Hepatic stellate cell (primary cell): ENCODE results near the gene OSBPL6.
"Not testable (repeated sequence)": the region's sequence is repeated elsewhere in the genome, so short reads cannot be mapped to it uniquely, and the experiment has no call there.

Experiments used
- DNase-seq: peaks from one replicate; pipeline ENCODE4 v3.0.0; 2011; ENCODE audit warnings: low spot score

The OSBPL6 gene

DNA sequence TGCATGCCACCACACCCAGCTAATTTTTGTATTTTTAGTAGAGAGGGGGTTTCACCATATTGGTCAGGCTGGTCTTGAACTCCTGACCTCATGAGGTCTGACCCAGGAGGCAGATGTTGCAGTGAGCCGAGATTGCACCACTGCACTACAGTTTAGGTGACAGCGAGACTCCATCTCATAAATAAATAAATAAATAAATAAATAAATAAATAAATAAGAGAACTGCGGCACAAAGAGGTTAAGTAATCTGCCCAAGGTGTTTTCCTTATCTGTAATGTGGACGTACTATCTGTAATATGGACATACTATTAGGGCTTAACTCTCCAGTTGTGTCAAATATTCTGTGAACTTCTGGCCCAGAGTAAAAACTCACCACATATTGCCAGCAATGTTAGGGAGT, 4.1 kb downstream of the OSBPL6 start:
- not testable (repeated sequence) for DNase-seq

DNA sequence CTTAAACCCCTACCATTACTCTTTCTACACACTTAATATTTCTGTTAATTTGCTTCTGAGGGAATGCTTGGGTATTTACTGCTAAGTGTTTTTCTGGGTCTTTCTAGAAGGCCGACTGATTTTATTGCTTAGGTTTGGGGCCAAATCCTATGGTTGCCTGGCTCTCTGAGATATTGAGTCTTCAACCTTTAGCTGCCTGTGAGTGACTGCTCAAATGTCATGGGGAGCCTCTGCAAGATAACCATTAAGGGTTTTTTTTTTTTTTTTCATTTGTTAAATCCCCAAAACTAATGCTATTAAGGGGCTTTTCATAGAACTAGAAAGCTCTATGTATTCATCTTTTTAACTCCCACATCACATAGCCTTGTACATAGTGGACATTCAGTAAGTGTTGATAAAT, 5.0 kb downstream of the OSBPL6 start:
- no peak for DNase-seq

DNA sequence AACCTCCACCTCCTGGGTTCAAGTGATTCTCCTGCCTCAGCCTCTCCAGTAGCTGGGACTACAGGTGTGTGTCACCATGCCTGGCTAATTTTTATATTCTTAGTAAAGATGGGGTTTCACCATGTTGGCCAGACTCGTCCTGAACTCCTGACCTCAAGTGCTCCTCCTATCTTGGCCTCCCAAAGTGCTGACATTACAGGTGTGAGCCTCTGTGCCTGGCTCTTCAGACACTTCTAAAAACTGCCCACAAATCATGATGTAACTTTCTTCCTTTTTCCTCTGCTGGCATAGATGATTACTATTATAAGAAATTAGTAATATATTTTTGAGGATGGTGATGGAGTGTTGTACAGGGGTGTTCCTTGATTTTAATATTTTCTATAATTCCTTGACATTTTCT, 6.0 kb downstream of the OSBPL6 start:
- DNase-seq, result no peak

DNA sequence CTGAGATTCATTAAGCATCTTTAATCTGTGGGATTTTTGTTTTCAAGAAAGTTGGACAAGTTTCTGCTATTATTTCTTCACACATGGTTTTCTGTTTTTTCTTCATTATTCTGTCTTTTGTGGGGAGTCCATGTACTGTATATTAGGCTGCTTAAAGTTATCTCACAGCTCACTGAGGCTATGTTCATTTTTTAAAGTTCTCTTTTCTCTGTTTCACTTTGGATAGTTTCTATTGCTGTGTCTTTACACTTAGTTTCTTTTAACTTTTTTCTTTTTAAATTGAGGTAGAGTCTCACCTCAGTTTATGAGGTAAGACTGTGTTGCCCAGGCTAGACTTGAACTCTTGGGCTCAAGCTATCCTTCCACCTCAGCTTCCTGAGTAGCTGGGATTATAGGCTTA, 8.6 kb downstream of the OSBPL6 start:
- DNase-seq, result no peak

DNA sequence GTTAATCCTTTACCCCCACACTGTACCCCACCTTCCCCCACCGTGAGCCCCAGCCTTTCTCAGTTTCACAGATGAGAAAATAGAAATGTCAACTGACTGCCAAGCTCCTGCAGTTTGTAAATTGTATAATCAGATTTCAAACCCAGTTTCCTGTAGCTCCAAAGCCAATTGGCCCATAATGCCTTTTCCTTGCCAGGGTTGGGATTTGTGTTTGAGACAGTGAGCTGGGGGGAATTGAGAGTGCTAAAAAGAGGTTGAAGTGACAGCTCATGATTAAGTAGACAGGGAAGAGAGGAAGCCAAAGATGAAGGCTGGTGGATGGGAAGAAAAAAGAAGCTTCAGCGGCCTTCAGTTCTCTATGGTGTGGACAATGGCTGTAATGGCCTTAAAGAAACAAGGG, 10.7 kb downstream of the OSBPL6 start:
- DNase-seq, result no peak

DNA sequence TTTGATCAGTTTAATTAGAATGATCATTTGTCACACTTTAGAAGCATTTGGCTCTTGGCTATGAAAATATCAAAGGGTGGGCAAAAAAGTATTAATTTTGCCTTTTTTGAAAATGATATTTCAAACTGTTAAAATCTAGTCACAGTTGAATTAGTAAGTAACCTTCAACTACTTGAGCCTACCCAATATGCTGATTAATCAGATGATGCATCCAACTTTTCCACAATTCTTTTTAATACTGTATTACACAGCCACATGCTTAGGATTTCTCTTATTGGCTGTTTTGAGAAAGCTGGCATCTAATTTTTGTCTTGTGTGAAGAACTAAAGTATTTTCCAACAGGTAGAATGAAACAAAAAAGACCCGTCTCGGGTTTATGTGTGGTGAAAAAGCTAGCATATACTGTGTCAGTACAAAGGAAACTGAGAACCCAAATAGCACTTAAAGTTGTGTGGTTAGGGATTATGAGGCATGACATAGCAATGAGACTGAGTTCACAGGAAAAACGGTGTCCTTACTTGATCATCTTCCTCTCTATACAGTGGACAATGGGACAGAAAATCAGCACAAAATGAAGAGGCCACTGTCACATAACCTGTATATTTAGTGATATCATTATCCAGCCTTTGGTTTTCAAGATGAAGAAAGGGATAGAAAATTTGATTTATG, 11.7 kb downstream of the OSBPL6 start:
- DNase-seq, result no peak

DNA sequence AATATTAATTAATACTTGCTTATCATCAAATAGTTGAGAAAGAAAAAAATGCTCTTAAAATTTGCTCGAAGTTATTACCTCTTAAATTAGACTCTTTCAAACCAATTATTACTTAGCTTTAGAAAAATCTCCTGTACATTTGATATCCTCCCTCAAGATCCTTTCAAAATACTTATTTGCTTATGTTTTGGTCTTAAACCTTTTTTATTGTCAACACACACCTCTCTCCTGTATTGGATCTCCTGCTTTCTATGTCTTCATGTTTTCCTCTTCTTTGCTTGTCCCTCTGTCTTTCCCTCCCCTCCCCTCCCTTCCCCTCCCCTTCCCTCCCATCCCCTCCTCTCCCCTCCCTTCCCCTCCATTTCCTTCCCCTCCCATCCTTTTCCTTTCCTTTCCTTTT, 14.0 kb downstream of the OSBPL6 start:
- no peak for DNase-seq

DNA sequence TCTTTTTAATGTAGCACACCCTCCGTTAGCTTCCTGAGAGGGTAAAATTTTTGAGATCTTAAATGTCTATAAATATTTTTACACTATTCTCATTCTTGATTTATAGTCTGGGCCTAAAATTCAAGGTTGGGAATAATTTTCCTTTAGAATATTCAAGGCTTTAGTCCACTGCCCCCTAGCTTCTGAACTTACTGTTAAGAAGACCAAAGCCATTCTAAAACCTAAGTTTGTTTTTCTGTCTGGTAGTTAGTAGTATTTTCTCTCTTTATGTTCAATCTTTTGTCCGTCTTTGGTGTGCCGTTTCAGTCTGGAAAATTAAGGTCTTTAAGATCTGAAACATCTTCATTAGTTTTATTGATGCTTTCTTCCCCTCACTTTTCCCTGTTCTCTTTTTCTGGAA, 14.5 kb downstream of the OSBPL6 start:
- DNase-seq, result no peak

DNA sequence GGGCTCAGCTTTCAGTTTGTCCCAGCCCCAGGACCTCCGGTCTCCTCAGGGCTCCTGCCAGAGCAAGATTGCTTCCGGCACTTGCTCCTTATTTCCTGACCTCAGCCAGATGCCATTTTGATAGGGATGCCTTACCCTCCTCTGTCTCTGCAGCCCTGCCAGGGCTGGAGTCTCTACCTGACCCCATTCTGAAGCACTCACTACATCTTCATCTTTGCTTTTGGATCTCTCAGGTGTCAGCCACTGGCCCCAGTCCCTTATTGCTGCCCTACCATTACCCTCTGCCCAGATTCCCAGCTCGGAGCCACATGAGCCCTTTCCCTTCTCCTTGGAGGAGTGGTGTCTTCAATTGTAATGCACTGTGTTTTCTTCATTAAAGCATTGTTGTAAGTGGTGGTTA, 17.1 kb downstream of the OSBPL6 start:
- DNase-seq, result no peak

DNA sequence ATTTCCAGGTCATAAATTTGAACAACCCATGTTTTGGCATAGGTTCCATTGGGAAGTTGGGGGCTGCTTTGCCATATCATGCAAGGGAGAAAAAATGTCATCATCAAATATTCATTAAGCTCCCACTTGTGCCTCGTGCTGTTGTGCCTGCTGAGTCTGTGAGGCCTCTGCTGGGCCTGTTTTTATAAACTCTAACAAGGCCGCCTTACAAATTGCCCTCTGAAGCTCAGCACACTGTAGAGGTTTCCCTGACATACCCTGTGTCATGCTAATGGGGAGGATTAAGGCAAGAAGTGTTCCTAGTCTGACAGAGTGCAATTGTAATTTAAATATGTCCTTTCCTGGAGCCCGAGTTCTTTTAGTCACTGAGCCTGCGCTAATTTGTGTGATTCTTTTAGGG, 17.6 kb downstream of the OSBPL6 start:
- DNase-seq, result no peak

DNA sequence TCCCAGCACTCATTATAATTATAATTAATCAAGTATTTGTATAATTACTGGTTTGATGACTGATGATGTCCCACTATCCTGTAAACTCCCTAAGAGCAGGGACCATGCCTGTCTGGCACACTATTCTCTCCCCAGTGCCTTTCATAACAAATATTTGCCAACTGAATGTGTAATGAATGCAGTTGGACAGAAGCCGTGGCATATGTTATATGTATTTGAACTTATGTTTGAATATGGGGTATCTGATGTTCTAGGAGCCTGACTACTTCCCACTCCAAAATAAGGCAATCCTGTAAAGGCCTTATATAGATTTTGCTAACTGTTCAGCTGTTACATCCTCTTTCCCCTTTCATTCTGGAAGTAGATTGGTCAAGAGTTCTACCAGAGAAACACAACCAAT, 19.7 kb downstream of the OSBPL6 start:
- no peak for DNase-seq

DNA sequence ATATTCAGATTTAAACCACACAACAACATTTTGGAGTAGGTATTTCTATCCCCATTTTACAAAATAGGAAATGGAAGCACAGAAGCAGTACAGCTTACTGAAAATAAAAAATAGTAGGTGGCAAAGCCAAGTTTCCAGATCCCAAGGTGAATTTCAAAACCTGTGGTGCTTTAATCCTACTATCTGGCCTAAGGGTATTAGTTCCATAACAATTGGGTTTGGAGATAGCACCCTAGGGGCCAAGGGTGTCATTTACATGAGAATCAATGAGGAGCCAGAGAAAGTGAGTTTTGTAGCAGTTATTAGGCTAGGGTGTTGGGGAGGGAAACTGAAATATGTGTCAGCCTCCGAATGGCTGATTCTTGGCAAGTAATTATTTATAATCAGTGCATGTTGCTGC, 24.9 kb downstream of the OSBPL6 start:
- no peak for DNase-seq

DNA sequence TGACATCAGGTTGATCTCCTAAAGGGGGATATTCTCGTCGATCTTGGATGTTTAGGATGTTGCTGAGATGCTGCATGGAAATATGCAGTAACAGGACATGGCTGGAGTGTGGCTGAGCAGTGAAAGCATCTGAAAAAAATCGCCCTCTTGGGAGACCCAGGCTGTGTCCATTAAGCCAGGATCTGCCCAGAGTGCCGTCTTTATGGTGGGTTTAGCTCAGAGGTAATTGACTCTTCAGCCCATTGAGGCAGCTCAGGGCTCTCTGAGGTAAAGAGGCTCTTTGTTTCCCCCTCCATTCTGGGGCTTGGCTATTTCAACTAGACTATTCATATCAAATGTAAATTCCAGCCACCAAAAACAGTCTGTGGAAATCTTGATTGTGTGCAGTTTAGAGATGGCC, 26.5 kb downstream of the OSBPL6 start:
- DNase-seq, result no peak

DNA sequence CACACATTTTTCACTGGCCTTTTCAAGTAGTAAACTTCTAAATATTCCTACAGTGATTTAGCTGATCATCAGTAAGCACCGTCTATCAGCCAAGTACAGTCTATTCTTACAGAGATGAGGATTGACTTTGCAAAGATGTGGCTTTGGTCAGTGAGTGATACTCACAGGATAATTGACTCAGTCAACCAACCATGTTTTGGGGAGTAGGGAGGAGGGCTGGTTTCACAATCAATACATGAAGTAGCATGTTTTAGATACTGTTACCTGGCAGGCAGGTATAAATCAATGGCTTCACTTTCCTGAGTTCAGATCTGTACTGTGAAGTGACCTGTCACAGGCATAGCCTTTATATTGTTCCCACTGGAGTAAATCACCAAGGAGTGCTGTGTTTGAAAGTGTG, 27.2 kb downstream of the OSBPL6 start:
- DNase-seq, result no peak

DNA sequence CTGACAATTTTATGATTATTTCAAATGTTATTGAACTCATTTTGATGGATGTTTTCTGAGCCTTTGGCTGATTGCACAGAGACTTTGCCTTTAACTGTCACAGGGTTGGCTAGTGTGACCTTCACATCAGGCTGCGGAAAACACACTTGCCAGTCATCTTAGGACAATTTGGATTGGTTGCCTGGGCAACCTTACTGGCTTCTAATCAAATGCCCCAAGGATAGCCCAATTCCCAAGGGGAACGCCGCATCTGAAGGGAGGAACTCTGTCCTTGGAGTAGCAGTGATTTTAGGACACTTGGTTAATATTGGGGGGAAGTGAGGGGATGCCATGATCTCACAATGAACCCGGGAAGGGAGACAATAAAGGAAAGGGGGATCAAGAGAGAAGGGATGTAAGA, 29.5 kb downstream of the OSBPL6 start:
- no peak for DNase-seq

DNA sequence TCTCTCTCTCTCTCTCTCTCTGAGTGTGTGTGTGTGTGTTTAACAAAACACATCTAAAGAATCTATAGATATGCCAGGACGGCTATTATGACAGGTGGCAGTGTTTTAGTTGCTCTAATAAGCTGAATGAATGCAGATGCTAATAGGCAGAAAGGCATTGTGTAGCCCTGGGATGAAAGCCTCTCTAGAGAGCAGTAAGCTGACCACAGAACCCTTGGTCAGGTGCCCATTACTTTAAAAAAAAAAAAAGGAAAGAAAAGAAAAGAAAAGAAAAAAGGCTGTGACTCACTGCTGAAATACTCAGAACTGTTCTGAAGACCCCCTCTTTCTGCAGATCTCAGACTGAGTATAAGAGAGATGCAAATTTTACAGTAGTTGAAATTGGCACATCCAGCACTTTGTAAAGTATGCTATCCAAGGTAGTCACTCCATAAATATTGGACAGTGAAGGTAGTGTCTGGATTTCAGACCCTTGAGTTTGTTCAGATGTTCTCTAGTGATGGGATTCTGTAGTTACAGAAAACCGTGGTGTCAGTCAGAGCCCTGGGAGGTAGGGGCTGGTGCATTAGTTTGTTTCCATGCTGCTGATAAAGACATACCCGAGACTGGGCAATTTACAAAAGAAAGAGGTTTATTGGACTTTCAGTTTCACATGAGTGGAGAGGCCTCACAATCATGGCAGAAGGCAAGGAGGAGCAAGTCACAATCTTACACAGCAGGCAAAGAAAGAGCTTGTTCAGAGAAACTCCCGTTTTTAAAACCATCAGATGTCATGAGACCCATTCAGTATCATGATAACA, 30.9 kb downstream of the OSBPL6 start:
- DNase-seq, result no peak

DNA sequence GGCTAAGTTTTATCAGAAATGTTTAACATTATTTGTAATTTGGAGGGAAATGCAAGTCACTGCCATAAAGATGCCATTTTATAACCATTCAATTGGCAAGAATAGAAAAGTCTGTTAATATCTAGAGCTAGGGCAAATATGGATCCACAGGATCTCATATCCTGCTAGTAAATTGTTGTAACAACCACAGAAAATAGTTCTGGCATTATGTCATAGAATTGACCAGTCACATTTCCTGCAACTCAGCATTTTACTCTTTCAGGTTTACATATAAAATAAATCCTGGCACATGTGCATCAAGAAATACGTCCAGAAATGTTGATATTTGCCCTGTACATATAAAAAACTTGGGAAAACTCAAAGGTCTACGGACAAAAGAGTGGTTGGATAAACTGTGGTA, 32.9 kb downstream of the OSBPL6 start:
- no peak for DNase-seq

DNA sequence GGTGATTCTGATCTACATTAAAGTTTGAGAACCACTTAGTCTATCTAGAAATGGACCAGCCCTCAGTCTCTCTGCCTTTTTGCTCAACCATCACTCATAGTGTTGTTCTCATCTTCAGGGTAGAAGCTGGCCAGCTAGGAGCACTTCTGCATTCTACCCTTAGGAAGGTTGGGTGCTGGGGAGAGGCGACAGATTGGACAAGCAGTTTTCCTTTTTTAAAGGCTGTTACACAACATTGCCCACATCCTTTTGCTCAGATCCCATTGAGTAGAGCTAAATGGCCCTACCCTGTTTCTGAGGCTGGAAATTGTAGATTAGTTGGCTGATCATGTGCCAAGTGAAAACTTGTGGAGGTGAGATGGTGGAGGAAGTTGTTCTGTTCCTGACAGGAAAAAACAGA, 35.6 kb downstream of the OSBPL6 start:
- no peak for DNase-seq

DNA sequence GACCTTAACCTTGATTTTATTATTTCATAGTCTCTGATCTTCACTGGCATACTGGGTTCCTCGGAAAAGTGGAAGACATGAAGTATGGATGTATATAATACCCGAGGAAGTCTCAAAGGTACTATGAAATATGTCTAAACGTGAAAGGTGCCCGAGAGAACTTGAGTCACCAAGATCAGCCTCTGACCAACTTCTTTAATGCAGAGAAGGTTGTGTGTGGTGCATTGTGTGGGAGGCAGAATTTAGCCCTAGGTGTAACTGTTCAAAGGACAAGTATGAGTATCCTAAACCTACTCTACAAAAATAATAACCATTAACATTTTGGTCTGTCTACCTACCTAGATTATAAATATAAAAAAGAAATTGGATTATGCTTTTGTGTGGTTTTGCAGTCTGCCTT, 36.1 kb downstream of the OSBPL6 start:
- no peak for DNase-seq

DNA sequence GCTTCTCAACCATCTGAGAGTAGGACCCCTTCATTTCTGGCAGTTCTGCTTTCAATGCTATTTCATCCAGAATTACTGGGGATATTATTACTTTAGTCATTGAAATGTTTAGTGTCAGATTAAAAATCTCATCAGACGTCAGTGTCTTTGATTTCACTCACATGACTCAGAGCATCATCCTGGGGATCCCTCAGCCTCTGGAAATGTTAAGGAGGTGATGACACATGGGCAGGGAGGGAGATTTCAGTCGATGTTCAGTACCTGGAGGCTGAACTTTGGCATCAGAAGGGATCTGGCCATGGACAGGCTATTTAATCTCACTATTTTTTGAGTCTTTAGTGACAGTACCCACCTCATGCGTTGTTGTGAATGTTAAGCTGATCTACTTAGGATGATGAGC, 39.1 kb downstream of the OSBPL6 start:
- no peak for DNase-seq

DNA sequence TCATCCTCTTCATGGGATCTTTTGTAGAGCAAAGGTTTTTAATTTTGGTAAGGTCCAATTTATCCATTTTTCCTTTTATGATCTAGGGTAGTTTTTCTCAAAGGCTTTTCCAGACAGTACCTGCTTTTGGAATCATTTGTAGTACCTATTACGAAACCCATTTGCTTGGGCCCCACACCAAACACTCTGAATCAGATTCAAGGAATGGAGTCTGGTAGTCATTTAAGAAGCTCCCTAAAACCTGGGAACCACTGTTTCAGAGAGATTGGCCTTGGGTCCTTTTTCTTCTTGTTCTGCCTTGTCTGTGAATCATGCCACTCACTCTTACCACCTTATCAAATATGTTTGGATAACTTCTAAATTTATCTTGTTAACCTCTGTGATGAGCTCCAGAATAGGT, 40.3 kb downstream of the OSBPL6 start:
- DNase-seq, result no peak

DNA sequence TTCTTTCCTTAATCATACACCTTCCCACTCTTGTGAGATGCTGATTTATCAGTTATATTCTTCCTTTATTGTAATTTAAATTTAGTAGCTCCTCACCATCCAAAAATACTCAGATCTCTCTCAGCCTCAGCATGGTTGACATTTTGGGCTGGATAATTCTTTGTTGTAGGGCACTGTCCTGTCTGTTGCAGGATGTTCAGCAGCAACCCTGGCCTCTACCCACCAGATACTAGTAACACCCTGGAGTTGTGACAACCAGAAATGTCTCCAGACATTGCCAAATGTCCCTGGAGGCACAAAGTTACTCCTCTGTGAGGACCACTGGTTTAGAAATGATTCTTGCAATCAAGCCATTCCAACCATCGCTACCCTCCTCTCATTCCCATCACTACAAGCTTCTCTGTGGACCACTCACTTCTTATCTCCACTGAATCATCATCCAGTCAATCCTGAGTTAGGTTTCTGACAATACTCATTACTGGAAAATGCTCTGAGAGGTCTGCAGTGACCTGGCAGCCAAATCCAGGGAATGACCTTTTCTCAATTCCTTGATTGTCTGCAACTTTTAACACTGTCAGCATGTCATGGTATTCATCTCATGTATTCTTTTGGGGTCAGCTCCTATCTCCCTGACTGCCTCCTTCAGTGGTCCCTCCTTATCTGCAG, 43.3 kb downstream of the OSBPL6 start:
- no peak for DNase-seq

DNA sequence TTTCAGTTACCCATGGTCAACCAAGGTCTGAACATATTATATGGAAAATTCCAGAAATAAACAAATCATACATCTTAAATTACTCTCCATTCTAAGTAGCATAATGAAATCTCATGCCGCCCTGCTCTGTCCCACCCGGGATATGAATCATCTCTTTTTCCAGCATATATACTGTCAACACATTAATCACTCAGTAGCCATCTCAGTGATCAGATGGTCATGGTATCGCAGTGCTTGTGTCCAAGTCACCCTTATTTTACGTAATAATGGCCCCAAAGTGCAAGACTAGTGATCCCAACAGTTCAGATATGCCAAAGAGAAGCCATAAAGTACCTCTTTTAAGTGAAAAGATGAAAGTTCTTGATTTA, 43.8 kb downstream of the OSBPL6 start:
- DNase-seq, result no peak

DNA sequence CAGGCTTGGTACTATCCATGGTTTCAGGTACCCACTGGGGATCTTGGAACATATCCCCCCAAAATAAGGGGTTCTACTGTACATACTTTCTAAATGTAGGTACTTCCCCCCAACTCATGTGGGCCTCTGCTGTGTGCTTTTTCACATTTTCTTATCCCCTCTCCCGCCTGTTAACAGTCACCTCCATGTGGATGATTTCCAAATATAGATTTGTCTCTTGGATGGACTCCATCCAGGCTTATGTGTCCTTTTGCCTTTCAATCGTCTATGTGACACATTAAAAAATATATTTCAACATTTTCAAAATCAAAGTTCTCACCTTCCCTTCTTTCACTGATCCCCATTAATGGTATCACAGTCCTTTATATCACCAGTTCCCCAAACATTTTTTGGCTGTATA, 44.4 kb downstream of the OSBPL6 start:
- DNase-seq, result no peak
